Tibial artery (tissue), 4 donors: ENCODE data around the gene FMNL1.

Experiments
- DNase-seq, 2 donors: peaks; one replicate each; pipeline ENCODE4 v3.0.0-alpha.2; 2019
- H3K27ac ChIP-seq, 2 donors: fragments of 200-600 bp; sonication (generic) in 1 of 2; 1 replicate in 1 of 2; 2 replicates in 1 of 2; pipeline ENCODE4 v1.5.1; 2018 to 2019; ENCODE audit warnings: mild to moderate bottlenecking in 1 of 2
- H3K27me3 ChIP-seq, 2 donors: fragments of 200-600 bp; sonication (generic) in 1 of 2; one replicate each; pipeline versions ENCODE4 v1.5.1 to v1.6.0; 2016 to 2019
- H3K36me3 ChIP-seq, 3 donors: fragments of 200-600 bp; sonication (generic) in 2 of 3; one replicate each; pipeline ENCODE4 v1.5.1; 2016 to 2019; ENCODE audit warnings: mild to moderate bottlenecking in 2 of 3
- H3K4me1 ChIP-seq, 4 donors: fragments of 200-600 bp; sonication (generic) in 2 of 4; 1 replicate in 3 of 4; 2 replicates in 1 of 4; pipeline ENCODE4 v1.5.1; 2016 to 2019
- H3K4me3 ChIP-seq, 2 donors: fragments of 200-600 bp; sonication (generic) in 1 of 2; 1 replicate in 1 of 2; 2 replicates in 1 of 2; pipeline ENCODE4 v1.5.1; 2018 to 2019; ENCODE audit warnings: mild to moderate bottlenecking in 2 of 2
- H3K9me3 ChIP-seq, 3 donors: fragments of 200-600 bp; sonication (generic) in 1 of 3; one replicate each; pipeline ENCODE4 v1.5.1; 2016 to 2019
- CTCF ChIP-seq, 2 experiments: fragments of 200-600 bp in 1 of 2; fragments of 450-650 bp in 1 of 2; IDR thresholded peaks; one replicate each; pipeline ENCODE4 v1.5.1; 2017 to 2019; ENCODE audit warnings: antibody characterized with exemption in 2 of 2, mild to moderate bottlenecking in 1 of 2, moderate library complexity in 1 of 2
- intact Hi-C: fragments of 100-400 bp; cut with DNase I; formaldehyde crosslinking; loops from one replicate; pipeline ENCODE4 v1.15.0; 2023; ENCODE audit warnings: low total_unique reads

Gene FMNL1

DNA sequence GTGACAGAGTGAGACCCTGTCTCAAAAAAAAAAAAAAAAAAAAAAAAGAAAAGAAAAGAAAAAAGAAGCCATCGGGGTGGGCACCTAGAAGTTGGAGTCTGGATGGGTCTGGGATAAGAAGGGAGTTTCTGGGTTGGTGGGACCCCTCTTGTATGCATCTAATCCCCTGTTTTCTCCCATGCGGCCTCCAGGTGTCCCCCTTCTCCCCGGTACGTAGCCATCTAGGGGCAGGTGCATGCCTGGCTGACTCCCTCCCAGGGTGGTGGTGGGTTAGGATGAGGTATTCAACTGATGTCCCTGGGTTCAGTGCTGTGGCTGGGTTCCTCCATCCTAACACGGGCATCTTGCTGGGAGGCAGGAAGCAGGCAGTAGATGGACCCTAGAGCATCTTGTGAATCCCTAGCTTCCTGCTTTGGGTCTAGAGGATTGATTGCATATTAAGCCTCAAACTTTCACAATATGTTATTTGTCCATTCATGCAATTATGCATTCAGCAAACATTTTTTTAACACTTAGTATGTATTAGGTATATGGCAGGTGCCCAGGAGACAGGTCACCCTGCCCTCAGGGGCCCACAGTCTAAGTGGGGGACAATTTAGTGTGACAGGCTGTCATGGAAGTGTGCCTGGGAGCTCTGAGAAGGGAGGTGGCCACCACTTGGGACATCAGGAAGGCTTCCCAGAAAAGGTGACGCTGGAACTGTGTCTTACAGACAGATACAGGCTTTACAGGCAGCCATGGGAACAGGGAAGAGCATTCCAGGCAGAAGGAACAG lies 13.1 kb downstream of the FMNL1 start:
- peaks cover 0 to 61% of the 10 kb centered on the region in 2 donors for H3K27me3 ChIP-seq
- no peak overlapping the region for H3K4me3 ChIP-seq
- no peak overlapping the region for H3K27ac ChIP-seq
- no peak for DNase-seq
- no peaks in the 10 kb centered on the region for H3K4me1 ChIP-seq
- TF ChIP-seq CTCF (IDR thresholded peaks at IDR 0.05) = no peak
- no peaks in the 10 kb centered on the region for H3K36me3 ChIP-seq
- H3K9me3 ChIP-seq = no peaks in the 10 kb centered on the region
- intact Hi-C loops = no loop called here

- Histone ChIP-seq H3K36me3 (no peaks in the 10 kb centered on the region), H3K9me3 (no peaks in the 10 kb centered on the region), H3K27me3 (peaks cover 0 to 66% of the 10 kb centered on the region in 2 donors), H3K4me1 (peaks cover 0 to 2% (median 0%) of the 10 kb centered on the region in 4 donors), H3K27ac (no peak overlapping the region), H3K4me3 (no peak overlapping the region)
- TF ChIP-seq CTCF (IDR thresholded peaks at IDR 0.05) = peak; percentile 57 to 64
- DNase-seq = peak; percentile 75 to 76
- intact Hi-C loops = no loop called here
Measured at GRCh38 chr17:45235416-45236281, 14.0 kb downstream of the FMNL1 start.

- Histone ChIP-seq H3K9me3 (no peaks in the 10 kb centered on the region), H3K36me3 (no peaks in the 10 kb centered on the region), H3K4me3 (no peak overlapping the region), H3K27me3 (peaks cover 0 to 67% of the 10 kb centered on the region in 2 donors), H3K27ac (no peak overlapping the region), H3K4me1 (peaks cover 0 to 8% (median 4%) of the 10 kb centered on the region in 4 donors)
- no peak for DNase-seq
- no peak for TF ChIP-seq CTCF (IDR thresholded peaks at IDR 0.05)
- intact Hi-C loops = no loop called here
Measured at GRCh38 chr17:45236282-45236606, 14.6 kb downstream of the FMNL1 start.

- intact Hi-C loops = no loop called here
- Histone ChIP-seq H3K27ac (no peak overlapping the region), H3K27me3 (peaks cover 0 to 77% of the 10 kb centered on the region in 2 donors), H3K4me3 (no peak overlapping the region), H3K36me3 (no peaks in the 10 kb centered on the region), H3K9me3 (no peaks in the 10 kb centered on the region), H3K4me1 (peaks cover 0 to 16% (median 11%) of the 10 kb centered on the region in 4 donors)
- no peak for TF ChIP-seq CTCF (IDR thresholded peaks at IDR 0.05)
- DNase-seq = no peak
Measured at GRCh38 chr17:45237686-45238085, 16.0 kb downstream of the FMNL1 start.

DNA sequence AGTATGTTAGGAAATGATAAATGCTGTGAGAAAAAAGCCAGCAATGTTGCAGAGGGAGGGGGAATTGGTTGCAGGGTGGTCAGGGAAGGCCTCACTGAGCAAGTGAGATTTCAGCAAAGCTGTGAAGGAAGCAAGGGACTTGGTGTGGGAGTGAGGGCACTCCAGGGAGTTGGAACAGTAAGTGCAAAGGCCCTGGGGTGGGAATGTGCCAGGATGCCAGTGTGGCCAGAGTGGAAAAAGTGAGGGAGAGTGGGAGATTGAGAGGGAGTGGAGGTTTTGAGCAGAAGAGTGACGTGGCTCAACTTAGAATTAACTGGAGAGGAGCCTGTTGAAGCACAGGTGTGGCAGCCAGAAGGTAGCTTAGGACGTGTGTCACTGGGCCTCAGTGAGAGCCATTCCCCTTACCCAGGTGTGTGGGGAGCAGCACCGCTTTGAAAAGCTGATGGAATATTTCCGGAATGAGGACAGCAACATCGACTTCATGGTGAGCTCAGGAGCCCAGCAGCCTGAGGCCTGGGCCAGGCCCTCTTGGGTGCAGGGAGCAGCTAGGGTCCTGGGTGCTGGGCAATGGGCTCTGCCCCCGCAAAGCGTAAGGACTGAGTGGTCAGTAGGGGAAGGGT lies 16.6 kb downstream of the FMNL1 start:
- TF ChIP-seq CTCF (IDR thresholded peaks at IDR 0.05) = no peak
- Histone ChIP-seq H3K27ac (no peak overlapping the region), H3K27me3 (peaks cover 0 to 77% of the 10 kb centered on the region in 2 donors), H3K4me1 (peaks cover 0 to 16% (median 11%) of the 10 kb centered on the region in 4 donors), H3K9me3 (no peaks in the 10 kb centered on the region), H3K36me3 (no peaks in the 10 kb centered on the region), H3K4me3 (no peak overlapping the region)
- DNase-seq = no peak
- intact Hi-C loops = no loop called here
